Effector CD8-positive, alpha-beta T cell (primary cell): ENCODE data around the gene BATF3.
"Not testable (repeated sequence)": the region's sequence is repeated elsewhere in the genome, so short reads cannot be mapped to it uniquely, and the experiment has no call there.

ENCODE experiments used
- DNase-seq: peaks from one replicate; lab custom pipeline; 2025; lab: John Stamatoyannopoulos, UW
- total RNA-seq, 4 experiments: gene quantifications; one replicate each; lab custom pipeline; 2026; lab: John Stamatoyannopoulos, UW

BATF3 gene, protein sequence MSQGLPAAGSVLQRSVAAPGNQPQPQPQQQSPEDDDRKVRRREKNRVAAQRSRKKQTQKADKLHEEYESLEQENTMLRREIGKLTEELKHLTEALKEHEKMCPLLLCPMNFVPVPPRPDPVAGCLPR
- 0.36 to 55.5 (median 2.8) reads per million in 4 experiments for total RNA-seq

DNA sequence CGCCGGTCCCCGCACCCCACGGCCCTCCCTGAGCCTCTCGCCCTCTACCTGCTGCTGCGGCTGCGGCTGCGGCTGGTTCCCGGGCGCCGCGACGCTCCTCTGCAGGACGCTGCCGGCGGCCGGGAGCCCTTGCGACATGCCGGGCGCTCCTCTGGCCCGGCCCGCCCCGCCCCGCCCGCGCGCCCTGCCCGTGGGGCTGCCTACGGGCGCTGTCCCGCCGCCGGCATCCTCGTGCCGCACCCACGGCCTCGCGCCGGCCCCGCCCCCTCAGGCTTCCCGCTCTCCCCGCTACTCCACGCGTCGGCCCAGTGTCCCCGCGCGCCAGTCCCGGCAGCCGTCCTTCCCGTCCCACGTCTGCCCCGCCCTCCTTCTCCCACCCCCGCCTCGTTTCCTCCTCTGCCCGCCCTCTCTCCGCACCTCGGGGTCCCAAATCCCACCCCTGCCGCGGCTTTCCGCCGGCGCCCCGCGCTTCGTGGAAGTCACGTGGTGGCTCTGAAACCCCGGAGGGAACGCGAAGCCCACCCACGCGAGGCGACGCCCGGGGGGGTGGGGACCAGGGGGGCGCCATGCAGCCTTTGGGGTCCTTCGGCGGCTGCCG lies at the start of gene BATF3:
Gene BATF3 (minus strand): TSS at position 216 of the 598 bp plus-strand sequence. CDS start 78 bp downstream, at position 138.
- DNase-seq = peak; percentile 48

DNA sequence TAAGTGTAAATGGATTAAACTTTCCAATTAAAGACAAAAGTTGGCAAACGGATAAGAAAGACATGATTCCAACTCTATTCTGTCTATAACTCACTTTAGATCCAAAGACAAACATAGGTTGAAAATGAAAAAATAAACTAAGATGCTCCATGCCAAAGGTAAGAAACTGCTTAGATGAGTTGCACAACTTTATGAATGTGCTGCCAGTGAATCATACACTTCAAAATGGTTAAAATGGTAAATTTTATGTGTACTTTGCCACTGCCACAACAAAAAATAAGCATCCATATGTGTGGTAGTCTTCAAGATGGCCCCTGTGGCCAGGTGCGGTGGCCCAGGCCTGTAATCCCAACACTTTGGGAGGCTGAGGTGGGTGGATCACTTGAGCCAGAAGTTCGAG lies 46.9 kb upstream of the BATF3 start:
- no peak for DNase-seq

- no peak for DNase-seq
These were observed 45.7 kb upstream of the BATF3 start for GRCh38 chr1:212745303-212745702.

DNA sequence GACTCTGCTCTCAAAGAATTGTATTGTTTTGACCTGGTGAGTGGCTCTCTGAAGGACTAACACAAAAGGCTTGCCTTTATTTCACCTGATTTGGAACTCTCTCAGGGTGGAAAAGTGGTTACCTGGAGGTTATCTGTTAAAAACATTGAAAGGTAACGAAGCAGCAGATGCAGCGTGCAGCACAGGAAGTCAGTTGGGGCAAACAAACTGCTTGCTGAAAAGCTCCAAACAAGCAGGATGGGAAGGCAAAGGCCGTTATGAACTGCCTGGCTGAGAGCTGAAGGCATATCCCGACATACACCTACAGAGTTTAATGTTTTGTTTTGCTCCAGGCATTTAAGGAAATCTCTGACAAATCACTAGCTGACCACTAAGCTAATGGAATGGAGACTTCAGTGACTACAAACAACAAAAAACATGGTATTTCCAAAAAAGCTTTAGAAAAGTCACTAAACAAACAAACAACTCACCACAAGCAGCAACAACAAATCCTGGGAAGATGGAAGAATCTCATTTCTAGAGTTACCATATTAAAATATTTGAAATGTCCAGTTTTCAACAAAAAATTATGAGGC lies 44.3 kb upstream of the BATF3 start:
- no peak for DNase-seq

GRCh38 chr1:212738330-212738729 lies 38.7 kb upstream of the BATF3 start:
- DNase-seq = no peak

- no peak for DNase-seq
These were observed 37.9 kb upstream of the BATF3 start for GRCh38 chr1:212737559-212737958.

DNA sequence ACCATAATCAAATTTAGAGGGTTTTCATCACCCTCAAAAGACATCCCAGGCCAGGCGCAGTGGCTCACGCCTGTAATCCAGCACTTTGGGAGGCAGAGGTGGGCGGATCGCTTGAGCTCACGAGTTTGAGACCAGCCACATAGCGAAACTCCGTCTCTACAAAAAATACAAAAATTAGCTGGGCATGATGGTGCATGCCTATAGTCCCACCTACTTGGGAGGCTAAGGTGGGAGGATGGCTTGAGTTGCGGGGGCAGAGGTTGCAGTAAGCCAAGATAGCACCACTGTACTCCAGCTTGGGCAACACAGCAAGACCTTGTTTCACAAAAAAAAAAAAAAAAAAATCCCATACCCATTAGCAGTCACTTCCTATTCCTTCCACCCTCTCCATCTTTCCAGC lies 33.5 kb upstream of the BATF3 start:
- DNase-seq = no peak

DNA sequence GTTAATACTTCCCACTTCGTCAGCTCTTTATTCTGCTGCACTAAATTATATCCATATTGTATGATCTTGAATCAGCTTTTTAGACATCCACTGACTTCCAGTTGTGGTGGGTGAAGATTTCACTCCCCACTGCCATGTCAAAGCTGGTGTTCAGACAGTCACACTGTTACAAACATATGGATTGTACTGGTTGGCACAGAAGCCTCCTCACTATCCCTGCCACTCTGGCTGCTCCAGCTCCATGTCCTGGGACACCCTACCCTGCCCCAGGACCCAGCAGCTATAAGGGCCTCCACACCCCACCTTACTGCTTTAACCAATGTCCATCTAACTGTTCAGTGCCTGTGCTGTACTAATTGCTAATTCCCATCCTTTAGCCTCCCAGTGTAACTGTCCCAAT lies 32.0 kb upstream of the BATF3 start:
- no peak for DNase-seq

GRCh38 chr1:212728606-212729005 lies 29.0 kb upstream of the BATF3 start:
- DNase-seq = no peak

DNA sequence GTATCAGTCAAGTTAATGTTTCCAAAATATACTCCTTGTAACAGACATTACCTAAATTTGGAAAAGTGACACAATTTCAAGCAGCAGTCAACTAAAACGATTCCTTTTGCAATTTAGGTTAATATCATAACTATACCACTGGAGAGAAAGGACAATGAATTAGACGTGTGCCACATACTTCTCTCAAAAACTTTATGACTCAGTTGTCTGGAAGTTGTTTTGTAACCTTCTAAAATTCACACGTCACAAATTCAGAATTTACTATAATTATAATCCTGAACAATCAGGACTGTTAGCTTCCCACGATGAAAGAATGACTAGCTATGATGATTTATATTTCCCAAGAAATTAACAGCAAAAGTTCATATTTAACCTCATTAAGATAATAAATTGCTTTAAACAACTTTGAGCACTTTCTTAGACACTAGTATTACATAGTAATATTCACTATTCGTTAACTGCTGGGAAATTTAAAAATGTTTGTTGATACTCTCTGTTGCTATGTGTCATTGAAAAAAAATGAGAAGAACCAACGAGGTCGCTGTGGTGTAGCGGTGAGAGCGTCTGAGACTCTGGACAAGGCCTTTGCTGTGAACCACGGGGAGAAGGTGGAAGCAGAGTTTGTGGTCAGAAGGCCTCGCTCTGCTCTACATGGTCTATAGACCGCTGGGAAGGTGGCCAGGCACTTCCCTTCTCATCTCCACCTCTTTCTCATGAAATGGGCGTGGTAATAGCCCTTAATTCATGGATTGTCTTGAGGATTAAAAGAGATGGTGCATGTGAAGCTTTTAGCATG lies 27.9 kb upstream of the BATF3 start:
- DNase-seq = no peak

DNA sequence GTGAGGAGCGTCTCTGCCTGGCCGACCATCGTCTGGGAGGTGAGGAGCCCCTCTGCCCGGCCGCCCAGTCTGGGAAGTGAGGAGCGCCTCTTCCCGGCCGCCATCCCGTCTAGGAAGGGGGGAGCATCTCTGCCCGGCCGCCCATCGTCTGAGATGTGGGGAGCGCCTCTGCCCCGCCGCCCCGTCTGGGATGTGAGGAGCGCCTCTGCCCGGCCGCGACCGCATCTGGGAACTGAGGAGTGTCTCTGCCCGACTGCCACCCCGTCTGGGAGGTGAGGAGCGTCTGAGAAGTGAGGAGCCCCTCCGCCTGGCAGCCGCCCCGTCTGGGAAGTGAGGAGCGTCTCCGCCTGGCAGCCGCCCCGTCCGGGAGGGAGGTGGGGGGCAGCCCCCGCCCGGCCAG lies 25.0 kb upstream of the BATF3 start:
- DNase-seq = not testable (repeated sequence)

- DNase-seq = no peak
These were observed 22.8 kb upstream of the BATF3 start for GRCh38 chr1:212722270-212722957.

DNA sequence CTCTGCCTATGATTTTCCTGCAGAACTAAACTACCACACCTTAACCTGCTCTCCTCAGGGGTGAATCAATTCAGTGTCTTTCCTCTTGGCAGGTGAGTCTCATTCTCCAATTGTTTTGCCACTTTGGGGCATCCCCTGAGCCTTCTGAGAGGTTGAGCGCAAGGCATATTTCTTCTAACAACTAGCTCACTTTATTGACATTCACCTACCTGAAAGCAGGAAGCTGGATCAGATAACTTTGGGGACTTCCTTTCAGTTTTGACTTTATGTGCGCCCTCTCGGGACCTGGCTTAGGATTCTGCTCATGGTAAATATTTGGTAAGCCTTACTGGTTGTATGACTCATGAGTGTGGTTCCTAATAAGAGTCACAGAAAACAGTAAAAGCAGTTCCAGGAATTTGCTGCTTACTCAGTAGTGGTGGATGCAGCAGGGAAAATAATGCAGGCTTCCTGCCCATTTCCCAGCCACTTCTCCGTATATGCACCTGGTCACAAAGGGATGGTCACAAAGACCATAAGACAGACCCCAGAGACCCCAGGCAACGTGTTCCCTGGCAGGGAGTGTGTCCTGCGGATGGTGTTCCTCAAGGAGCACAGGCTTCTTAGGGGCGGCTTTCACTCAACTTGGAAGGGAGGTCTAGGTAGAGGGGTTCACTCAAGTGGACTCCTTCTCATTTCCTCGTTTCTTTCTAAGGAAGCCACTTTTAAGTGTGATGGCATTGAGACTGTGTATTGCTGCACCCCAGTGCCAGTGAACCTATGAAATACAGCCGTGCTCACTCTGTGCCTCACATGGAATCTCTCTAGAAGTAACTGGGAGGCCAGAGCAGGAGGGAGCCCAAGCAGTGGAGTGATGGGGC lies 22.0 kb upstream of the BATF3 start:
- DNase-seq = no peak

DNA sequence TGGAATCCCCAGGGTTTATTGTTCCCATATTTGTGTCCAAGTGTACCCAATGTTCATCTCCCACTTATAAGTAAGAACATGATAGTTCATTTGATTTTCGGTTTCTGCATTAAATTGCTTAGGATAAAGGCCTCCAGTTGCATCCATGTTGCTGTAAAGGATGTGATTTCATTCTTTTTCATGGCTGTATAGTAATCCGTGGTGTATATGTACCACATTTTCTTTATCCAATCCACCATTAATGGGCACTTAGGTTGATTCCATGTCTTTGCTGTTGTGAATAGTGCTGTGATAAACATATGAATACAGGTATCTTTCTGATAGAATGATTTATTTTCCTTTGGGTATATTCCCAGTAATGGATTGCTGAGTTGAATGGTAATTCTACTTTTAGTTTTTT lies 20.0 kb upstream of the BATF3 start:
- no peak for DNase-seq

DNA sequence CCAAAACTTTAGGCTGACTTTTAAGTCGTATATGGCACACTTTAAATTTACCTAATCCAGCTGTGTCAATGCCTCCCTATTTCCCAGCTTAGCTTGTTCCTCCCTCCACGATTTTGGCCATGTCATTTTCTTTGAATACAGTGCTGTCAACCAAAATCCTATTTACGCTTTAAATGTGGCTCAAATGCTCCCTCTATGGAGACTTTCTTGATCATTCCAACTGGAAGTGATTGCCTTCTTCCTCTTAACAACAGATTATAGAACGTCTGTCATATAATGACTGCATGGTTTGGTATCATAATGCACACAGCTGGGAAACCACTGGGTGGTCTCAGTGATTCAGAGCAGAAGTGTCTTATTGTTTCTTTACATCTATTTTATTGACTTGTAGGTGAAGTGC lies 18.9 kb upstream of the BATF3 start:
- no peak for DNase-seq

- DNase-seq = no peak
These were observed 16.5 kb upstream of the BATF3 start for GRCh38 chr1:212716161-212716560.

DNA sequence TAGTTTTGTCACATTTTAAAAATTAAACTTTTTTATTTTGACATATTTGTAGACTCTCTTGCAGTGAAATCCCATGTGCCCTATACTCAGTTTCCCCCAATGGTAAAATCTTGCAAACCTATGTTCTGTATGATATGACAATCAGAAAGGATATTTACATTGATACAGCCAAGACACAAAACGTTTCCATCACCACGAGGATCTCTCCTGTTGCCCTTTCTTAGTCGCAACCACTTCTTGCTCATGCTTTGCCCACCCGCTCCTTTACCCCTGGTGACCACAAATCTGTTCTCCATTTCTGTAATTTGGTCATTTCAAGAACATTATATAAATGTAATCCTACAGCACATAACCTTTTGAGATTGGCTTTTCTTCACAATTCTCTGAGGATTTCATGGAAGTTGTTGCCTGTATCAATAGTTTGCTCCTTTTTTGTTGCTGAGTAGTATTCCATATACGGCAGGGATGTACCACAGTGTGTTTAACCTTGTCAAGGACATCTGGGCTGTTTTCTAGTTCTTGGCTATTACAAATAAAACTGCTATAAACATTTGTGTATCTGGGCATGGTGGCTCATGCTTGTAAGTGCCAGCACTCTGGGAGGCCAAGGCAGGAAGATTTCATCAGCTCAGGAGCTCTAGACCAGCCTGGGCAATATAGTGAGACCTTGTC lies 14.0 kb upstream of the BATF3 start:
- no peak for DNase-seq

GRCh38 chr1:212712451-212713303 lies 13.0 kb upstream of the BATF3 start:
- no peak for DNase-seq

GRCh38 chr1:212711974-212712373 lies 12.3 kb upstream of the BATF3 start:
- not testable (repeated sequence) for DNase-seq

DNA sequence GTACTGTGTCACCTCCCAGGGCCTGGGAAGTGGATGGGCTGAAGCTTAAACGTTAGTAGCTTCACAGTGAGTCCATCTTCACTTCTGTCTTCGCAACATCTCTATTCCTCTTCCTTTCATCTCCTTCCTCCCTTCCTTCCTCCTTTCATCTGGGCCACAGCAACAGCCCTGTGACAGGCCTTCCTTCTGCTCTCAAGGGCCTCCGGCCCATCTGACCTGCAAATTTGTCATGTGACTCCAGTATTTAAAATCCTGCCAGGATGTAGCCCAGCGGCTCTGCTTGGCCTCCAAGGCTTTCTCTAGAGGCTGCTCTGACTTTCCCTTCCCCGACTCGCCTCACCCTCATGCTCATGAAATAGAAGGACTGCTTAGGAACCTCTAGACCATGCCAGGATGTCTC lies 10.9 kb upstream of the BATF3 start:
- DNase-seq = no peak
